Hepatocyte (in vitro differentiated cells): ENCODE data around the gene PRKCA. TPM values are rescaled to one million over a fixed set of nuclear protein-coding genes. Genes with fewer than 3 reads are reported as not detected.

Source experiments
- DNase-seq: peaks from one replicate; pipeline ENCODE4 v3.0.0-alpha.2; 2016; ENCODE audit warnings: low spot score
- H2AFZ ChIP-seq: fragments of 200-600 bp; sonication (generic); 2 replicates; pipeline ENCODE4 v1.6.0; 2016; ENCODE audit warnings: antibody characterized with exemption, mild to moderate bottlenecking
- H3K27ac ChIP-seq: fragments of 200-600 bp; sonication (generic); 2 replicates; pipeline ENCODE4 v1.5.1; 2016; ENCODE audit warnings: mild to moderate bottlenecking
- H3K27me3 ChIP-seq: fragments of 200-600 bp; sonication (generic); 2 replicates; pipeline ENCODE4 v1.6.1; 2016
- H3K36me3 ChIP-seq: fragments of 200-600 bp; sonication (generic); replicated peaks from 2 replicates; pipeline ENCODE4 v1.5.1; 2016; ENCODE audit warnings: low read depth; ENCODE audit not compliant: insufficient read depth
- H3K4me1 ChIP-seq: fragments of 200-600 bp; sonication (generic); 2 replicates; pipeline ENCODE4 v1.5.1; 2016; ENCODE audit warnings: mild to moderate bottlenecking, moderate library complexity; ENCODE audit not compliant: insufficient read depth
- H3K4me2 ChIP-seq: fragments of 200-600 bp; sonication (generic); 2 replicates; pipeline ENCODE4 v1.6.0; 2016
- H3K4me3 ChIP-seq: fragments of 200-600 bp; sonication (generic); 2 replicates; pipeline ENCODE4 v1.5.1; 2016; ENCODE audit warnings: mild to moderate bottlenecking
- H3K79me2 ChIP-seq: fragments of 200-600 bp; sonication (generic); 2 replicates; pipeline ENCODE4 v1.6.0; 2017; ENCODE audit warnings: mild to moderate bottlenecking
- H3K9me2 ChIP-seq: fragments of 200-600 bp; sonication (generic); replicated peaks from 2 replicates; pipeline ENCODE4 v1.6.0; 2017; ENCODE audit warnings: mild to moderate bottlenecking; ENCODE audit not compliant: insufficient read depth
- H3K9me3 ChIP-seq: fragments of 200-600 bp; sonication (generic); 2 replicates; pipeline ENCODE4 v1.5.1; 2016; ENCODE audit warnings: low read depth, mild to moderate bottlenecking
- H4K20me1 ChIP-seq: fragments of 200-600 bp; sonication (generic); 2 replicates; pipeline ENCODE4 v1.6.0; 2016; ENCODE audit warnings: mild to moderate bottlenecking; ENCODE audit not compliant: insufficient read depth, poor library complexity, severe bottlenecking
- EZH2 ChIP-seq: fragments of 200-600 bp; sonication (generic); IDR thresholded peaks from 2 replicates; pipeline ENCODE4 v1.6.1; 2016; ENCODE audit warnings: antibody characterized with exemption, mild to moderate bottlenecking, borderline replicate concordance
- EZH2phosphoT487 ChIP-seq: fragments of 200-600 bp; sonication (generic); IDR thresholded peaks from one replicate; pipeline ENCODE4 v1.6.1; 2018; ENCODE audit warnings: antibody characterized with exemption, mild to moderate bottlenecking, low read depth, moderate library complexity; ENCODE audit not compliant: unreplicated experiment, severe bottlenecking
- WGBS: methylation state at CpG from one replicate; pipeline ENCODE4 v1.1.6; 2016; ENCODE audit warnings: low lambda C conversion rate; ENCODE audit errors: missing lambda C conversion rate; 5-methylcytosine and 5-hydroxymethylcytosine counted together
- polyA plus RNA-seq: library from polyadenylated mRNA; unstranded; fragments of >200 nt; fragmentation: Nextera tagmentation; extraction: Ambion mirVana; gene quantifications from 2 replicates; pipeline ENCODE4 v1.2.1, GENCODE V29; 2016
- total RNA-seq: library from RNA; depleted of rRNA; stranded (reverse); fragments of >200 nt; gene quantifications from 2 replicates; pipeline ENCODE4 v1.2.3, GENCODE V29; 2014
- TF ChIP-seq, protein P1 (sequence below): fragments of 200-600 bp; sonication (generic); IDR thresholded peaks from 2 replicates; pipeline ENCODE4 v1.5.1; 2016; ENCODE audit warnings: antibody characterized with exemption, mild to moderate bottlenecking; ENCODE audit not compliant: poor library complexity

PRKCA gene
- total and polyA plus RNA-seq, 2 experiments from 2014 or later: 5.9 to 18.5 TPM

- Histone ChIP-seq H3K4me1 (no peaks in the 10 kb centered on the region), H3K4me2 (no peak overlapping the region), H3K27me3 (peaks cover 54% of the 10 kb centered on the region), H3K9me3 (no peaks in the 10 kb centered on the region), H3K36me3 (no peaks in the 10 kb centered on the region), H2AFZ (no peak overlapping the region), H4K20me1 (no peaks in the 10 kb centered on the region), H3K27ac (no peak overlapping the region), H3K9me2 (no peaks in the 10 kb centered on the region), H3K79me2 (no peaks in the 10 kb centered on the region), H3K4me3 (no peak overlapping the region)
- DNase-seq: no peak
- TF ChIP-seq, protein P1, sequence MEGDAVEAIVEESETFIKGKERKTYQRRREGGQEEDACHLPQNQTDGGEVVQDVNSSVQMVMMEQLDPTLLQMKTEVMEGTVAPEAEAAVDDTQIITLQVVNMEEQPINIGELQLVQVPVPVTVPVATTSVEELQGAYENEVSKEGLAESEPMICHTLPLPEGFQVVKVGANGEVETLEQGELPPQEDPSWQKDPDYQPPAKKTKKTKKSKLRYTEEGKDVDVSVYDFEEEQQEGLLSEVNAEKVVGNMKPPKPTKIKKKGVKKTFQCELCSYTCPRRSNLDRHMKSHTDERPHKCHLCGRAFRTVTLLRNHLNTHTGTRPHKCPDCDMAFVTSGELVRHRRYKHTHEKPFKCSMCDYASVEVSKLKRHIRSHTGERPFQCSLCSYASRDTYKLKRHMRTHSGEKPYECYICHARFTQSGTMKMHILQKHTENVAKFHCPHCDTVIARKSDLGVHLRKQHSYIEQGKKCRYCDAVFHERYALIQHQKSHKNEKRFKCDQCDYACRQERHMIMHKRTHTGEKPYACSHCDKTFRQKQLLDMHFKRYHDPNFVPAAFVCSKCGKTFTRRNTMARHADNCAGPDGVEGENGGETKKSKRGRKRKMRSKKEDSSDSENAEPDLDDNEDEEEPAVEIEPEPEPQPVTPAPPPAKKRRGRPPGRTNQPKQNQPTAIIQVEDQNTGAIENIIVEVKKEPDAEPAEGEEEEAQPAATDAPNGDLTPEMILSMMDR: no peak
- TF ChIP-seq EZH2 (no peak), EZH2phosphoT487 (no peak)
- 75% methylated on average over 11 of the region's 11 CpGs for WGBS
Observed at GRCh38 chr17:66836063-66837005, 533.9 kb downstream of the PRKCA start.

- H3K4me3 ChIP-seq: no peak overlapping the region
- H2AFZ ChIP-seq: no peak overlapping the region
- H3K9me2 ChIP-seq: no peaks in the 10 kb centered on the region
- H3K4me1 ChIP-seq: no peaks in the 10 kb centered on the region
- H3K79me2 ChIP-seq: no peaks in the 10 kb centered on the region
- H3K4me2 ChIP-seq: no peak overlapping the region
- H4K20me1 ChIP-seq: no peaks in the 10 kb centered on the region
- no peaks in the 10 kb centered on the region for H3K36me3 ChIP-seq
- no peak for DNase-seq
- no peaks in the 10 kb centered on the region for H3K9me3 ChIP-seq
- H3K27me3 ChIP-seq: peaks cover 48% of the 10 kb centered on the region
- 78% methylated on average over 1 of the region's 1 CpG for WGBS
- no peak for TF ChIP-seq EZH2
- TF ChIP-seq, protein P1: no peak
- TF ChIP-seq EZH2phosphoT487: no peak
- H3K27ac ChIP-seq: no peak overlapping the region
Observed at GRCh38 chr17:66837226-66837625, 534.8 kb downstream of the PRKCA start.

- no peak for TF ChIP-seq EZH2phosphoT487
- no peak for TF ChIP-seq EZH2
- TF ChIP-seq, protein P1: no peak
- peaks cover 46% of the 10 kb centered on the region for H3K27me3 ChIP-seq
- DNase-seq: no peak
- no peaks in the 10 kb centered on the region for H3K79me2 ChIP-seq
- no peak overlapping the region for H3K4me2 ChIP-seq
- H3K9me3 ChIP-seq: no peaks in the 10 kb centered on the region
- no peaks in the 10 kb centered on the region for H3K36me3 ChIP-seq
- no peaks in the 10 kb centered on the region for H4K20me1 ChIP-seq
- no peaks in the 10 kb centered on the region for H3K4me1 ChIP-seq
- 86% methylated on average over 11 of the region's 11 CpGs for WGBS
- H2AFZ ChIP-seq: no peak overlapping the region
- no peak overlapping the region for H3K27ac ChIP-seq
- no peaks in the 10 kb centered on the region for H3K9me2 ChIP-seq
- H3K4me3 ChIP-seq: no peak overlapping the region
Observed at GRCh38 chr17:66837885-66838665, 535.7 kb downstream of the PRKCA start.
